ENCODE data around the gene PRR3. TPM values are rescaled to one million over a fixed set of nuclear protein-coding genes. Genes with fewer than 3 reads are reported as not detected.

The PRR3 gene
- total and polyA plus RNA-seq, 2 of the 4 experiments (the other 2 are of a cell fraction), result 7.2 to 17.3 TPM

DNA sequence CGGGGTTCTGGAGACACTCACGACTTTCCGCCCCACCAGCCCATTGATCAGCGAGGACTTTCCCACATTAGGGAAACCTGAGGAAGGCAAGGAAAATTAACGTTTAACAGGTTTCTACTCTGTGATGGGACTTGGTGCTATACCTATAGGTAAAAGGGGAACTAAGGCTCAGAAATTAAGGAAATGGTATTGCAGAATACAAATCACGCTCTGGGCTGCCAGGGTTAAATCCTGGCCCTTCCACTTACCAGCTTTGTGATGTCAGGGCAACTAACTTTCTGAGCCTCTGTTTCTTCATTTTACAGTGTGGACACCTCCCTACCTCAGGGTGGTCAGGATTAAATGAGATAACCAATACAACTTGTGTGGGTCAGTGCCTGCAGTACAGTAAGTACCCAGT, 9.6 kb upstream of the PRR3 start:
- Histone ChIP-seq H2AFZ (replicated peaks; ENCODE audit: low read length, poor library complexity) (no peak overlapping the region), H4K8ac (ENCODE audit: low read depth in 2 of 2, low read length in 2 of 2) (no peak overlapping the region), H3K56ac (ENCODE audit: extremely low read depth, insufficient read depth, low read length) (no peak overlapping the region), H2BK5ac (ENCODE audit: low read depth, low read length, poor library complexity, severe bottlenecking) (no peak overlapping the region), H3K18ac (ENCODE audit: low read depth, low read length) (no peak overlapping the region), H3K4me1 (ENCODE audit: control insufficient read depth, insufficient read depth, low read length) (no peaks in the 10 kb centered on the region), H2BK20ac (ENCODE audit: low read depth, low read length) (no peak overlapping the region), H3K9ac (ENCODE audit: low read depth, low read length) (no peak overlapping the region), H3K9me1 (ENCODE audit: insufficient read depth, low read length) (no peaks in the 10 kb centered on the region), H2BK120ac (ENCODE audit: low read depth, low read length) (no peak overlapping the region), H4K91ac (ENCODE audit: insufficient read depth, low read depth, low read length) (no peak overlapping the region), H3K23ac (ENCODE audit: low read depth, low read length) (no peak overlapping the region), H2AK5ac (ENCODE audit: low read depth, low read length) (no peak overlapping the region), H3K36me3 (ENCODE audit: control insufficient read depth, insufficient read depth, low read length) (peaks cover 45% of the 10 kb centered on the region), H3K14ac (replicated peaks; ENCODE audit: low read depth, low read length) (no peak overlapping the region), H3K4ac (ENCODE audit: low read depth, low read length) (no peak overlapping the region), H3K79me1 (ENCODE audit: low read depth in 1 of 2, low read length in 2 of 2) (peaks cover 0 to 12% of the 10 kb centered on the region in 2 experiments; a peak in 2 of 4 replicates), H3K27me3 (ENCODE audit: control insufficient read depth, insufficient read depth, low read length) (no peaks in the 10 kb centered on the region), H2BK15ac (ENCODE audit: low read depth, low read length) (no peak overlapping the region), H3K4me3 (ENCODE audit: insufficient read depth, low read depth, low read length) (no peak overlapping the region), H3K27ac (ENCODE audit: insufficient read depth, low read length) (no peak overlapping the region), H3K4me2 (ENCODE audit: low read depth, low read length) (no peak overlapping the region), H4K5ac (ENCODE audit: low read depth, low read length) (no peak overlapping the region), H4K20me1 (ENCODE audit: insufficient read depth, low read length) (no peaks in the 10 kb centered on the region; the same call in 1 of the 2 replicates), H2AK9ac (replicated peaks; ENCODE audit: low read depth, low read length, poor library complexity) (no peak overlapping the region), H3K9me3 (ENCODE audit: control insufficient read depth, insufficient read depth, low read length) (no peaks in the 10 kb centered on the region)
- ChIA-PET POLR2A (ENCODE audit: unreplicated experiment) (no interaction called here), CTCF (interaction anchor here (1.6 kb wide), 1 partner anchor 15 kb away, joined by 4 read pairs; no protein-coding TSS in a partner anchor)
- WGBS, 2 experiments (ENCODE audit: extremely low coverage in 2 of 2, insufficient read length in 1 of 2), result 100% methylated on average over 1 of the region's 6 CpGs; no CpG with 5 or more reads in 1 of the 2 experiments
- in situ Hi-C loops (cut with MboI; ENCODE audit: low sequenced_read_pairs), result no loop called here
- no peak for DNase-seq
- BruUV-seq (replicated peaks), result no TSS peak
- ATAC-seq (ENCODE audit: low read depth), result no peak
- dilution Hi-C loops (cut with HindIII; ENCODE audit: low sequenced_read_pairs, unreplicated experiment), result no loop called here
- TF ChIP-seq NFE2L2 (IDR thresholded peaks at IDR 0.05; ENCODE audit: low read depth, low read length), result no peak
- TF ChIP-seq, protein P1, sequence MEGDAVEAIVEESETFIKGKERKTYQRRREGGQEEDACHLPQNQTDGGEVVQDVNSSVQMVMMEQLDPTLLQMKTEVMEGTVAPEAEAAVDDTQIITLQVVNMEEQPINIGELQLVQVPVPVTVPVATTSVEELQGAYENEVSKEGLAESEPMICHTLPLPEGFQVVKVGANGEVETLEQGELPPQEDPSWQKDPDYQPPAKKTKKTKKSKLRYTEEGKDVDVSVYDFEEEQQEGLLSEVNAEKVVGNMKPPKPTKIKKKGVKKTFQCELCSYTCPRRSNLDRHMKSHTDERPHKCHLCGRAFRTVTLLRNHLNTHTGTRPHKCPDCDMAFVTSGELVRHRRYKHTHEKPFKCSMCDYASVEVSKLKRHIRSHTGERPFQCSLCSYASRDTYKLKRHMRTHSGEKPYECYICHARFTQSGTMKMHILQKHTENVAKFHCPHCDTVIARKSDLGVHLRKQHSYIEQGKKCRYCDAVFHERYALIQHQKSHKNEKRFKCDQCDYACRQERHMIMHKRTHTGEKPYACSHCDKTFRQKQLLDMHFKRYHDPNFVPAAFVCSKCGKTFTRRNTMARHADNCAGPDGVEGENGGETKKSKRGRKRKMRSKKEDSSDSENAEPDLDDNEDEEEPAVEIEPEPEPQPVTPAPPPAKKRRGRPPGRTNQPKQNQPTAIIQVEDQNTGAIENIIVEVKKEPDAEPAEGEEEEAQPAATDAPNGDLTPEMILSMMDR (conservative IDR thresholded peaks at IDR 0.05; ENCODE audit: low read depth, low read length), result no peak
- no peak for TF ChIP-seq MAFK (IDR thresholded peaks at IDR 0.05; ENCODE audit: low read depth, low read length)
- no peak for TF ChIP-seq CHD1 (IDR thresholded peaks at IDR 0.05; ENCODE audit: low read depth, low read length)
- TF ChIP-seq FOS (IDR thresholded peaks at IDR 0.05; ENCODE audit: low read depth, low read length), result no peak
- TF ChIP-seq MAZ (IDR thresholded peaks at IDR 0.05; ENCODE audit: borderline replicate concordance, low read depth, low read length), result no peak
- no peak for TF ChIP-seq CEBPB (IDR thresholded peaks at IDR 0.05; ENCODE audit: low read depth, low read length)
- TF ChIP-seq POLR2A (IDR thresholded peaks at IDR 0.05; ENCODE audit: low read depth, low read length), result no peak
- TF ChIP-seq BHLHE40 (IDR thresholded peaks at IDR 0.05; ENCODE audit: low read depth, low read length), result no peak
- no peak for TF ChIP-seq SMC3 (IDR thresholded peaks at IDR 0.05; ENCODE audit: low read depth, low read length)
- TF ChIP-seq RCOR1 (IDR thresholded peaks at IDR 0.05; ENCODE audit: insufficient replicate concordance, low read length), result no peak
- no peak for TF ChIP-seq MXI1 (IDR thresholded peaks at IDR 0.05; ENCODE audit: borderline replicate concordance, low read depth, low read length)
- TF ChIP-seq ELK1 (IDR thresholded peaks at IDR 0.05; ENCODE audit: borderline replicate concordance, low read depth, low read length), result no peak
- TF ChIP-seq, protein P2, sequence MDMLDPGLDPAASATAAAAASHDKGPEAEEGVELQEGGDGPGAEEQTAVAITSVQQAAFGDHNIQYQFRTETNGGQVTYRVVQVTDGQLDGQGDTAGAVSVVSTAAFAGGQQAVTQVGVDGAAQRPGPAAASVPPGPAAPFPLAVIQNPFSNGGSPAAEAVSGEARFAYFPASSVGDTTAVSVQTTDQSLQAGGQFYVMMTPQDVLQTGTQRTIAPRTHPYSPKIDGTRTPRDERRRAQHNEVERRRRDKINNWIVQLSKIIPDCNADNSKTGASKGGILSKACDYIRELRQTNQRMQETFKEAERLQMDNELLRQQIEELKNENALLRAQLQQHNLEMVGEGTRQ (IDR thresholded peaks at IDR 0.05; ENCODE audit: low read depth, low read length), result no peak
- no peak for TF ChIP-seq RFX5 (IDR thresholded peaks at IDR 0.05; ENCODE audit: low read depth, low read length)
- intact Hi-C loops (cut with micrococcal nuclease), result no loop called here
